ENCODE results near the gene HPS1.

Gene HPS1

GRCh38 chr10:98469001-98469931, 22.5 kb upstream of the HPS1 start:
- no peak for TF ChIP-seq CTCF (IDR thresholded peaks at IDR 0.05; ENCODE audit: low read depth, low read length)
- Histone ChIP-seq H3K27me3 (ENCODE audit: insufficient read depth, low read depth, severe bottlenecking) (peaks cover 93% of the 10 kb centered on the region), H3K9me3 (ENCODE audit: severe bottlenecking) (peaks cover 2% of the 10 kb centered on the region), H3K4me3 (ENCODE audit: low read depth, low read length) (no peak overlapping the region), H3K27ac (no peak overlapping the region), H3K36me3 (no peaks in the 10 kb centered on the region)
- DNase-seq: no peak

GRCh38 chr10:98467506-98468318, 21.0 kb upstream of the HPS1 start:
- DNase-seq: peak; percentile 60
- TF ChIP-seq CTCF (IDR thresholded peaks at IDR 0.05; ENCODE audit: low read depth, low read length): peak; percentile 89
- Histone ChIP-seq H3K27me3 (ENCODE audit: insufficient read depth, low read depth, severe bottlenecking) (peaks cover 94% of the 10 kb centered on the region), H3K9me3 (ENCODE audit: severe bottlenecking) (peaks cover 2% of the 10 kb centered on the region), H3K4me3 (ENCODE audit: low read depth, low read length) (peak overlapping the region; percentile 33), H3K27ac (no peak overlapping the region), H3K36me3 (no peaks in the 10 kb centered on the region)

GRCh38 chr10:98466861-98467505, 20.2 kb upstream of the HPS1 start:
- TF ChIP-seq CTCF (IDR thresholded peaks at IDR 0.05; ENCODE audit: low read depth, low read length): no peak
- Histone ChIP-seq H3K27ac (no peak overlapping the region), H3K36me3 (no peaks in the 10 kb centered on the region), H3K4me3 (ENCODE audit: low read depth, low read length) (no peak overlapping the region), H3K9me3 (ENCODE audit: severe bottlenecking) (peaks cover 2% of the 10 kb centered on the region), H3K27me3 (ENCODE audit: insufficient read depth, low read depth, severe bottlenecking) (peaks cover 94% of the 10 kb centered on the region)
- DNase-seq: no peak

- no peak for TF ChIP-seq CTCF (IDR thresholded peaks at IDR 0.05; ENCODE audit: low read depth, low read length)
- peaks cover 2% of the 10 kb centered on the region for H3K9me3 ChIP-seq (ENCODE audit: severe bottlenecking)
- DNase-seq: no peak
- H3K4me3 ChIP-seq (ENCODE audit: low read depth, low read length): no peak overlapping the region
- H3K27me3 ChIP-seq (ENCODE audit: insufficient read depth, low read depth, severe bottlenecking): peaks cover 90% of the 10 kb centered on the region
- H3K36me3 ChIP-seq: no peaks in the 10 kb centered on the region
- no peak overlapping the region for H3K27ac ChIP-seq
These were observed 19.1 kb upstream of the HPS1 start for GRCh38 chr10:98465866-98466265.

- Histone ChIP-seq H3K36me3 (no peaks in the 10 kb centered on the region), H3K4me3 (ENCODE audit: low read depth, low read length) (no peak overlapping the region), H3K27me3 (ENCODE audit: insufficient read depth, low read depth, severe bottlenecking) (peaks cover 82% of the 10 kb centered on the region), H3K9me3 (ENCODE audit: severe bottlenecking) (peaks cover 2% of the 10 kb centered on the region), H3K27ac (no peak overlapping the region)
- TF ChIP-seq CTCF (IDR thresholded peaks at IDR 0.05; ENCODE audit: low read depth, low read length): no peak
- DNase-seq: no peak
These were observed 17.4 kb upstream of the HPS1 start for GRCh38 chr10:98463976-98464754.

Data from WERI-Rb-1 (cell line).